Measurements from ENCODE around the gene CENPX. TPM values are rescaled to one million over a fixed set of nuclear protein-coding genes. Genes with fewer than 3 reads are reported as not detected.

The CENPX gene
- total RNA-seq, 1 donor from 2014 or later: 30.5 TPM

- intact Hi-C loops (cut with DNase I): loop anchor here (5.0 kb wide), 1 partner anchor 35 kb away; no protein-coding TSS in a partner anchor
- peak; percentile 97 for ATAC-seq
- peak; percentile 97 for DNase-seq (ENCODE audit: missing footprints)
Observed at GRCh38 chr17:81977211-81977808, 45.4 kb downstream of the CENPX start, which contains the start of gene ASPSCR1. TSS of gene ASPSCR1 (plus strand) at chr17:81977629. CDS start at chr17:81977647, 18 bp downstream.

- peak; percentile 71 for DNase-seq (ENCODE audit: missing footprints)
- peak; percentile 14 for ATAC-seq
- intact Hi-C loops (cut with DNase I): loop anchor here (5.0 kb wide), 1 partner anchor 36 kb away; no protein-coding TSS in a partner anchor
Observed at GRCh38 chr17:81976332-81977210, 46.1 kb downstream of the CENPX start.

- DNase-seq (ENCODE audit: missing footprints) (no peak), ATAC-seq (no peak)
- intact Hi-C loops (cut with DNase I): no loop called here
Observed at GRCh38 chr17:81973432-81973831, 49.2 kb downstream of the CENPX start.

- DNase-seq (ENCODE audit: missing footprints) (no peak), ATAC-seq (no peak)
- intact Hi-C loops (cut with DNase I): no loop called here
Observed at GRCh38 chr17:81968850-81969812, 53.5 kb downstream of the CENPX start.

Other genes with a start within 250 kb of the CENPX start
- not detected for gene GCGR, start 218.7 kb downstream of the CENPX start, total RNA-seq
- gene MCRIP1, start 189.6 kb downstream of the CENPX start, total RNA-seq: 109 TPM
- not detected for gene PPP1R27, start 187.8 kb downstream of the CENPX start, total RNA-seq
- gene P4HB, start 162.3 kb downstream of the CENPX start, total RNA-seq: 355 TPM
- gene ARHGDIA, start 151.5 kb downstream of the CENPX start, total RNA-seq: 126 TPM
- 35.5 TPM for gene ALYREF, start 131.3 kb downstream of the CENPX start, total RNA-seq
- gene ANAPC11, start 131.2 kb downstream of the CENPX start, total RNA-seq: 179 TPM
- 0.38 TPM for gene NPB, start 120.6 kb downstream of the CENPX start, total RNA-seq
- gene PCYT2, start 111.5 kb downstream of the CENPX start, total RNA-seq: 31.0 TPM
- 6.2 TPM for gene SIRT7, start 104.7 kb downstream of the CENPX start, total RNA-seq
- gene MAFG, start 95.1 kb downstream of the CENPX start, total RNA-seq: 26.2 TPM
- 6.2 TPM for gene PYCR1, start 85.6 kb downstream of the CENPX start, total RNA-seq
- gene MYADML2, start 75.6 kb downstream of the CENPX start, total RNA-seq: 3.7 TPM
- gene NOTUM, start 61.7 kb downstream of the CENPX start, total RNA-seq: 0.89 TPM
- gene ASPSCR1, start 45.2 kb downstream of the CENPX start, total RNA-seq: 25.5 TPM
- gene LRRC45, start 427 bp upstream of the CENPX start, total RNA-seq: 5.3 TPM
- 2.2 TPM for gene RAC3, start 8.8 kb upstream of the CENPX start, total RNA-seq
- 175 TPM for gene DCXR, start 14.8 kb upstream of the CENPX start, total RNA-seq
- 19.3 TPM for gene RFNG, start 28.9 kb upstream of the CENPX start, total RNA-seq
- 80.9 TPM for gene GPS1, start 29.0 kb upstream of the CENPX start, total RNA-seq
- gene DUS1L, start 42.9 kb upstream of the CENPX start, total RNA-seq: 59.3 TPM
- 46.6 TPM for gene FASN, start 75.4 kb upstream of the CENPX start, total RNA-seq
- gene CCDC57, start 190.0 kb upstream of the CENPX start, total RNA-seq: 7.9 TPM
- gene SLC16A3, start 206.2 kb upstream of the CENPX start, total RNA-seq: 10.4 TPM